HG02840 (cell line): ENCODE data around the gene SPEN.

Experiments used
- ATAC-seq: cut with Tn5 transposase; IDR thresholded peaks from one replicate; pipeline ENCODE4 v1.9.1; 2021; ENCODE audit warnings: mild to moderate bottlenecking, moderate library complexity, moderate number of reproducible peaks; ENCODE audit not compliant: unreplicated experiment, low FRiP score

The SPEN gene

DNA sequence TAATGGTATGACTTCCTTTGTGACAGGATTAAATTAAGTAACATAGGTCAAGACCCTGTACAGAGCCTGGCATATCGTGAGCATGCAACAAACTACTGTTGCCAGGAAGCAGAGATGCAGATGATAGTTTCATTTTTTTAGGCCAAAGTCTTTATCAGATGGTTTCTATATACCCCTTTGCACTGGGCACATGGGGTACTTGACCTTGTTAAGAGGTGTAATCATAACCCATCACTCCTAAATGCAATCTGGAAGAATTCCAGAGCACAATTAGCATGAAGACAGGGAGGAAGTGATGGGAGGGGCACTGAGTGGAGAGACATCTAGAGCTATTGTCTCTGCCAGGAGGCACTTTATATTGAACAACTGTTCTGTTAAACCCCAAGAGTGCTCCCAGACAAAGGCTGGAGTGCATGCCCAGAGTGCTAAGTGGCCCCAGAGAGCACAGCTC lies 106.3 kb downstream of the SPEN start:
- no peak for ATAC-seq

DNA sequence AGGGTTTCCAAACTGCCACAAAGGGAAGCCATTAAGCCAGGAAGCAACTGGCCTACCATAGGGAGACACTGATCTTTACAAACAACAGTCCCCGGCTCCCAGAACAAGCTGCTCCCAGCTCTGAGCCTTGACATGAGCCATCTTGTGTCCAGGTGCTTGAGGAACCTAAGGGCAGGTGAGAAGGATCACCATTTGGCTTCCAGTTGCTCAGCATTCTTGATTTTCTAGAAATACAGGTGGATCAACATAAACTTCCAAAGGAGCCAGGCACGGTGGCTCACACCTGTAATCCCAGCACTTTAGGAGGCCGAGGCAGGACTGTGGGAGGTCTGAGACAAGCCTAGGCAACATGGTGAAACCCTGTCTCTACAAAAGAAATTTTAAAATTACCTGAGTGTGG lies 106.8 kb downstream of the SPEN start:
- no peak for ATAC-seq

DNA sequence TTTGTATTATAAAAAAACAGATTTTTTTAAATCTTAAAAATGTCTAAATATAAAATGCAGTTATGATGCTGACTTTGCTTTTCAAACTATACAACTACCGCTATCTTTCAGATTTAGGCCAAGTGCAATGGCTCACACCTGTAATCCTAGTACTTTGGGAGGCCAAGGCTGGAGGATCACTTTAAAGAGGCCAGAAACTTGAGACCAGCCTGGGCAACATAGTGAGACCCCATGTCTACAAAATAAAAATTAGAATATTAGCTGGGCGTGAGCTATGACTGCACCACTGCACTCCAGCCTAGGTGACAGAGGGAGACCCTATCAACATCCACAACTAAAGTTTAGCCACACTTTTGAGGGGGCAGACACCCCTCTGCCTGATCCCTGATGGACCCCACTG lies 108.0 kb downstream of the SPEN start:
- no peak for ATAC-seq

DNA sequence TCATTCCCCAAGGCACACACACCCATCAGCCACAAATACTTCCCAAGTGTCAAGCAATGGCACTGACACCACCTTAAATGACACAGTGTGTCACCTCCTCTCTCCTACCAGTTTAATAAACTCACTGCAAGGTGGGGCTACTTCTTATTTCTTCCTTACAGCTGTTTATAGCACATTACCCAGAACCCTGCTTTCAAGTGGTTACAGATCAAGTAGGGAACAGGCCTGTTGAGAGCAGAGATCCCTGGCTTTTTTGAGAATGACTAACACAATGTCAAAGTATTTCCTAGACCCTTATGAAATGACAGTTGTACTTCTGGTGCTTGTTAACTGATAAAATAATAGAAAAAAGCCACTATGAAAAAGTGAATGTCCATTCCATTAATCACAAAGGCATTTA lies 108.6 kb downstream of the SPEN start:
- ATAC-seq, result no peak

DNA sequence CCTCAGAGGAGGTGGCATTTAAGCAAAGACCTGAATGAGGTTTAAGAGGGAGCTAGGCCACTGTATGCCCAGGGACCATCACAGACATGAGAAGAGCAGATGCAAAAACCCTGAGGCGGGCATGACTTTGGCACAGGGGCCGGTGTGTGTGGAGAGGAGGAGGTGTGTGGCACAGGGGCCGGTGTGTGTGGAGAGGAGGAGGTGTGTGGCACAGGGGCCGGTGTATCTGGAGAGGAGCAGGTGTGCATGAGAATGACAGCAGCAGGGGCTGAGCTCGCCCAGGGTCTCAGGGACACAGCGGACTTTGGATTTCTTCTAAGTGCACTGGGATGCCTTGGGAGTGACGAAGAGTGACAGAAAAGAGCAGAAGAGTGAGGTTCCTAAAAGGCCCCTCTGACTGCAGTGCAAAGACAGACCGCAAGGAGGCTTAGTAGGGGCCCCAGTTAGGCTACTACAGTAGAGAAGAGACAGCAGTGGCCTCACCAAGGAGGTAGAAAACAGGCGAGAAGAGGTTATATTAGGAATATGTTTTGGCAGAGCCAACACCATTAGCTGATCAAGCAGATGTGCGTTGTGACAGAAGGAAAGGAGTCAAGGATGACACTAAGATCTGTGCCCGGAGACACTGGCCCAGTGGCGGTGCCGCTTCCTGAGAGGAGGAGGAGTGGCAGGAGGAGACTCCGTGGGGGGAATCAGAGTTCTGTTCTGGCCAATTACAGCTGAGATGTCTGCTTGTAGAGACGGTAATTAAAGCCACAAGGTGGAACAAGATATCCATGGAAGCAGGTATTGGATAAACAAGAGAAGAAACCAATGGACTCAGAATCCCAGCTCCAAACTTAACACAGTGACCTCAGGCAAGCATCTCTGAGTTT lies 110.0 kb downstream of the SPEN start:
- no peak for ATAC-seq

DNA sequence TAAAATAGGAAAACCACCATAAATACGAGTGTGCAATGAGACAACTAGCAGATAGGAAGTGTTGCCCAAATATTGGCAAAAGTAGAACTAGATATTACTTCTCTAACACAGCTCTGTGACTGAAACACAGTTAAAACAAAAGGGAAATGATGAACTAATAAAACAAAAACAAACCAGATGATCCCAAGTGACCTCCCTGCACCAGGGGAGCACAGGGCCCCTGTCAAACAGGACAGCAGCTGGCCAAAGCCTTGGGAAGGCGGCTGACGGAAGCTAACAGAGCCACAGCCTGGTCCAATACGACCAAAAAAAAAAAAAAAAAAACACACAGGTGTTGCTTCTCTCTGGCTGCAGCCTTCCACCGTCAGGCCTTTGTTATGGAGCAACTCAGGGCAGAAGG lies 110.6 kb downstream of the SPEN start:
- ATAC-seq, result no peak

DNA sequence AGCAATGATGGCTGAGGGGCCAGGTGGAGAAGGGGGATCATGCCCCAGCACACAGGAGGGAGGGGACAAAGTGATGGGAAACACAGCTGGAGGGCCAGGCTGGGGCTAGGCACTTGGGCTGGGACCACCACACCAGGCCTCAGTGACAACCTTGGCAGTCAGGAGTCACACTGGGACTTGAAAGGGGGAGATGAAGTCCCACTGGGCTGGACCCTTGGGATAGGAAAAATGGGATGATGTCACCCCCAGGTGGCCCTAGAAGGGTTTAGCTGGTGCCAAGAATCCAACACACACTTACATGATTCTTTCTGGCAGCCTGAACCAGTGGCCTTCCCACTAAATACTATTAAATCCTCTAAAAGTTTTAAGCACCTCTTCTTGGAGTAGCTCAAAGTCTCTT lies 111.3 kb downstream of the SPEN start:
- no peak for ATAC-seq

DNA sequence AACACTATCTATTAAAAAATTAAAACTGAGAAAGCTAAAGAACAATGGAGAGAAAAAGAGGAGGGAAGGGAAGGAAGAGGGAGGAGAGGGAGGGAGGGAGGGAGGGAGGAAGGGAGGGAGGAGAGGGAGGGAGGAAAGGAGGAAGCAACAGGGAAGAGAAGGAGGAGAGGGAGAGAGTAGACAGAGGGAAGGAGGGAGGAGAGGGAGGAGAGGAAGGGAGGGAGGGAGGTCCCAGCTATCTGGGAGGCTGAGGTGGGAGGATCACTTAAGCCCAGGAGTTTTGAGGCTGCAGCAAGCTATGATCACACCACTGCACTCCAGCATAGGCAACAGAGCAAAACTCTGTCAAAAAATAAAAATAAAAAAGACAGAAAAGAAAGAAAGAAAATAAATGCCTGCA lies 111.9 kb downstream of the SPEN start:
- ATAC-seq, result no peak

DNA sequence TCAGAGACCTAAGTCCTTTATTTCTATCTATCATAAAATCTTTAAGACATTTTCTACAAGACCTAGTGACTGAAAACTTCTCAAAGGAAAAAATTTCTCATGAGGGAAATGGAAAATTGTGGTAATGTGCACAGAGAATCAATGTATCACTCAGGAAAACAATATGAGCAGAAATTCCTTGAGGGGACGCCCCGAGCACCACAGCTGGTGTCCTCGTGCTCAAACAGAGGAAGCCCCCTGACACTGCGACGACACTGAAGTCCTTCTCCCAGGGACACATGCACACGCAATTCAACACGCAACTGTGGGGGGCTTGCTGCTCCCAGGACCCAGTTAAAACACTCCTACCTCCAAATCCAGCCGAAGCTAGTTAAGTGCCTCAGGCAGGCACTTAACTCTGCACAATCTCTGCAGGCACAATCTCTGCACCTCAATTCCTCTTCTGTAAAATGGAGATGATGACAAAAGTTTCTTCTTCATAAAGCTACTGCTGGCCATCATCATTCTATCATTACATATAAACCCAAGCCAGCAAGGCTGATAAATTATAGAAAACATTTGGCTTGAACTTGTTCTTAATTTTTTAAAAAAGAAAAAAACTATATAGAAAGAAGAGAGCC lies 112.4 kb downstream of the SPEN start:
- ATAC-seq, result no peak

DNA sequence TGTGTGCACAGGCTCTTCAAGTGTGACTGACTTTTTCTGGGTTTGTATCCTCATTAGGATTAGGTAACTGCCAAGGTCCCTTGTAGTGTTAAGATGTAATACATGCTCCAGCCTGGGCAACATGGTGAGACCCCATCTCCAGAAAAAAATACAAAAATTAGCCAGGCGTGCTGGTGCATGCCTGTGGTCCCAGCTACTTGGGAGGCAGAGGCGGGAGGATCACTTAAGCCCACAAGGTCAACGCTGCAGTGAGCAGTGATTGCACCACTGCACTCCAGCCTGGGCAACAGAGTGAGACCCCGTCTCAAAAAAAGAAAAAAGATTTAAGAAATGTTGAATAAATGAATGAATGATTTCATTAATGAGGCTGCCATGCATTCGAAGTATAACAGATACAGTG lies 113.3 kb downstream of the SPEN start:
- no peak for ATAC-seq

DNA sequence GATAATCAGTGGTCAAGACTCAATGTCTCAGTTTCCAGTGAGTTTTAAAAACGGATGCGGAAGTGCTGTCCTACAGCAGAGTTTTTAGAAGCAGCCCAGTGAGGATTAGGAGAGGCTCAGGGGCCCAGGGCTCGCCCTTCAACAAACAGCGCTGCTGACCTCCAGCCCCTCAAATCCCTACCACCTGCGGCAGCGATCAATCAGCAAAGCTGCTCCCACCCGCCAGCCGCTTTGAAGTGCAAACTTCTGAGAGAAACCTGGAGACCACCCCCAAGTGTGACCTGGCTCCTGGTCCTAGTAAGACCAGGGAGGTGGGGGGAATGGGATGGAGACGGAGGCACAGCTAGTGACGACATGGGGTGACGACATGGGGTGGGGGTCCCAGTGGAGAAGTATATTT lies 114.0 kb downstream of the SPEN start:
- no peak for ATAC-seq

DNA sequence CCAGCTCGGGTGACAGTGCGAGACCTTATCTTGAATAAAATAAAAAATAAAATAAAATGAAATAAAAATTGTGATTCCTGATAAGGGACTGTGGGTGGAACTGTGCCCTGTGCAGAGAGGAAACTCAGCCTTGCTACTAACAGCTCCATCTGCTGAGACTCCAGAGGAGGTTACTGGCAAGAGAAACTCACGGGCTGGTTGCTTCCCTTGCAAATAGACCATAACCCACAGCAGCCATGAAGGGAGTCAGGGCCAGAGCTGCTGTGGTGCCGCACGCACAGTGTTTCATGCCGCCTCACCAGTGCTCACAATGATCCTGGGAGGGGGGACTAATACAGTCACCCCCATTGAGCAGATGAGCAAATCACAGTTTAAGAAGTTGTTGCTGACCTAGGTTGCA lies 114.7 kb downstream of the SPEN start:
- no peak for ATAC-seq

DNA sequence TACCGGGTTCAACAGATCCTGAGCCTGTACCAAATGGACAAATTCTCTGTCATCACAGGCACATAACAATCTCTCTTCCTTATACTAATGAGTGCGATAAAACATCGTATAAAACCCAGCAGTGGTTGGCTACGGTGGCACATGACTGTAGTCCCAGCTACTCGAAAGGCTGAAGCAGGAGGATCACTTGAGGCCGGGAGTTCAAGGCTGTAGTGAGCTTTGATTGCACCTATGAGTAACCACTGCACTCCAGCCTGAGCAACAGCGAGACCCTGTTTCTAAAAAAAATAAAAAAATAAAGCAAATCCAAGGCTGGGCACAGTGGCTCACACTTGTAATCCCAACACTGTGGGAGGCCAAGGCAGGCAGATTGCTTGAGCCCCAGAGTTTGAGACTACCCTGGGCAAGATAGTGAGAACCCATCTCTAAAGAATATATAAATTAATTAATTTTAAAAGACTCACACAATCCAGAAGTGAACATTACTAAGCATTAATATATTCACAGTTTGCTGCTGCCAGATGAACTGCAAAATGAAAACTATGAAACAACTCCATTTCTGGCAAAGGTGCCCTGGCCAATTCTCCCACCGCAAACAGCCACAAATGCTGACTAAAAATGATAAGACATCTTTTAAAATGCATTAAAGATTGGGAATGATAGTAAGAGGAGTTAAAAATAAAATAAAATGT lies 115.3 kb downstream of the SPEN start:
- no peak for ATAC-seq

DNA sequence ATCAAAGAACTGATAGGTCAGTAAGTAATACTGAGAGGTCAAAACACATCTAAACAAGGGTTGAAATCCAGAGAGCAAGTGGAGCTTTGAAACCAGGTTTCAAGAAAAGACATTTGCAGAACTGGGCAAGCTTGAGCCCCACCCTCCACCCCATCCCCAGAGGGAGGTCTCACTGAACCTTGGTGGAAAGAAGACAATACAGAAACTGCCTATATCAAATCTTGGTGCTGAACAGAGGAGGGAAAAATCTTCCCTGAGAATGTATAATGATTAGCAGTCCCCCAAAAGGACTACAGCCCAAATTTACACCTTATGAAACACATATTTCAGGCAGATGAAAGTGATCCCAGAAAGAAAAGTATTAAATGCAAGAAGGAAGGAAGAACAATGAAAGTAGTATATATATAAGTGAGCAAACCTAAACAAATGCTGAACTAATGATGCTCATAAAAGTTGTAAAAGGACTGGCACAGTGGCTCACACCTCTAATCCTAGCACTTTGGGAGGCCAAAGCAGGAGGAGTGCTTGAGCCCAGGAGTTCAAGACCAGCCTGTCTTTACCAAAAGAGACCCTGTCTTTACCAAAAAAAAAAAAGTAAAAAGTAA lies 116.0 kb downstream of the SPEN start:
- no peak for ATAC-seq

DNA sequence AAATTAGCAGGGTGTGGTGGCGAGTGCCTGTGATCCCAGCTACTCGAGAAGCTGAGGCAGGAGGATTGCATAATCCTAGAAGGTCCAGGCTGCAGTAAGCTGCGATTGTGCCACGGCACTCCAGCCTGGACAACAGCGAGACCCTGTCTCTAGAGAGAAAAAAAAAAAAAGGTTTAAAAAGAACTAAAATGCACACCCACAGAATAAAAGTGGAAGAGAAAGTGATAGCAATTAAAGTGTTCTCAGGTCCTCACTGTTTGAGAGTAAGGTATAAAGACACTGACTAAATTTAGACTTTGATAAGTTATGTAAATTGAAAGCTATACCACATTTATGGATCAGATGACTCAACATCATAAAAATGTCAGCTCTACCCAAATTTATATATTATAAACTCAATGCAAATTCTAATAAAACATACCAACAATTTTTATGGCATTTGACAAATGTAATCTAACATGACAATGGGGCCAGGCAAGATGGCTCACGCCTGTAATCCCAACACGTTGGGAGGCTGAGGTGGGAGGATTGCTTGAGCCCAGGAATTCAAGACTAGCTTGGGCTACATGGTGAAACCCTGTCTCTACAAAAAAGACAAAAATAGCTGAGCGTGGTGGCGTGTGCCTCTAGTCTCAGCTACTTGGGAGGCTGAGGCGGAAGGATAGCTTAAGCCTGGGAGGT lies 116.6 kb downstream of the SPEN start:
- no peak for ATAC-seq

DNA sequence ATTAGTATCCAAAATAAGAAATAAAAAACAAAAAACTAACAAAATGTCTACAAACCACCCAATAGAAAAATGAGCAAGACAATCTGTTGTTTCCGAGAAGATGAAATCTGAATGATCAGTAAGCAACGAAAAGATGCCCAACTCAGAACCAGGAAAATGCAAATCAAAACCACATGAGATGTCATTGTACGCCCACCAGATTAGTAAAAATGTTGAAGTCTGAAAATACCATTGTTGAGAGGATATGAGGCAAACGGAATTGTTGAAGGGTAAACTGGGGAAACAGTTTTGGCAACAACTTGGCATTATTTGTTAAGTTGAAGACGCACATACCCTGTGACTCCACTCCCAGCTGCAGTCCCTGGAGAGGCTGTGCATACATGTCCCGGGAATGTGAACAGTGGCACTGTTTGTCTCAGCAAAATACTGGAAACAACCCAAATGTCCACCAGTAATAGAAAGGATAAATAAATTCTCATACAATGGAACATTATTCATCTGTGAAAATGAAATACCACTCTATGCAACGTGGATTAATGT lies 117.8 kb downstream of the SPEN start:
- no peak for ATAC-seq

DNA sequence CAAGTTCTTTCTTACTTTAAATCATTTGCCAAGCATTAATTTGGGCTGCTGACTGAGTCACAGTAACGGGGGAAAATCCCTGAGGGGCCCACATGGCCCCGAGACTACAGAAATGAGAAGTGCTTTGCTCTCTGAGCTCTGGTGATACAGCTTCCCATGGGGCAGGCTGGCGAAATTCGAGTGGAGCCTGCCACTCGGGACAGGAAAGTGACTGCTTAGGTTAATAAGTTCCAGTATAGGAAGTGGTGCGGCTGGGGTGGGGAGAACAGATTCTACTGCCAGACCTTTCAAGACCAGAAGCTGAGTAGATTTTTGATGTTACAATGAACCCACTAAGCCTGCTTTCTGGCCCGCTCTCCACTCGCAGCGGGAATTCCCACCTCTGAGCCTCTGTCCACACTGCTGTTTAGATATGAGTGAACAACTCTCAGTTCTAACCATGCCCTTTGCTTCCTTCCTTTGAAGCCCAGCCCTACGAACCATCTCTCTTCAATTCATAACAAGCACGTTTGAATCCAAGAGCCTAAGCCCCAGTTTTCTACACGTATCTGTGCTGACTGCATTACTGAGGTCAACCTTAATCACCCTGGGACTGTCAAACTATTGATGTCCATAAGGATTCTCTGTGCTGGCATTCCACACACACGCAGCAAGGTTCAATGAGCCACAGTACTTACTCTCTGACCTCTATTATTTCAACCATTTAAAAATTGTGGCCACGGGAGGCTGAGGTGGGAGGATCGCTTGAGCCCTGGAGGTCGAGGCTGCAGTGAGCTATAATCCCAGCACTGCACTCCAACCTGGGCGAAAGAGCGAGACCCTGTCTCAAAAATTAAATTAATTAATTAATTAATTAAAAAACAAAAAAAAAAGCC lies 118.8 kb downstream of the SPEN start:
- peak; percentile 64 for ATAC-seq

DNA sequence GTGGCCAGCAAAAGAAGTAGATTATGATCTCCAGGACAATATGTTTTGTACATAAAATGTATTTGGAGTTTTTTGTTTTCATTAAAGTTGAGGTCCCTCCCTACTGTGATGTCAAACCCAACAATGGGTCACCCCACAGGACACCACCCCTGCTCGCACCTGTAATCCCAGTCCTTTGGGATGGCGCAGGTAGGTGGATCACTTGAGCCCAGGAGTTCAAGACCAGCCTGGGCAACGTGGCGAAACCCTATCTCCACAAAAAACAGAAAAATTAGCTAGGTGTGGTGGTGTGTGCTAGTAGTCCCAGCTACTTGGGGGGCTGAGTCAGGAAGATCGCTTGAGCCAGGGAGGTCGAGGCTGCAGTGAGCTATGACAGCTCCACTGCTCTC lies 119.4 kb downstream of the SPEN start:
- ATAC-seq, result no peak

DNA sequence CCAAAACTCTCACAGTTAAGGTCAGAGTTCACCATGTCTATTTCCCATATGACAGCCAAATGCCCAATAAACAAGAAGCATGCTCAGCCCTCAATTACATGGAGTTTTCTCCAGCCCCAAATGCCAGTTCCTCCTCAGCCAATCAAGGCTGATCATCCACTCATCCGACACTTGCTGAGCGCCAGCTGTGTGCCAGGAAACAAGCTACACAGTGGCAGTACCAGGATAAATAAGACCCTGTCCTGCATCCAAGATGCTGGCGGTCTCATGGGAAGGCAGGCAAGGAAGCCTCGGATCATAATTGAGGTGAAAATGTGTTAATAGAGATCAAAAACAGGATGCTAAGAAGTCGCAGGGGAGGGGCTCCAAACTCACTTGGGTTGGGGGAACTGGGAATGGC lies 120.7 kb downstream of the SPEN start:
- ATAC-seq, result no peak
